ENCODE results near the gene FOXA3.

Gene FOXA3

GRCh38 chr19:45819769-45820168 lies 44.4 kb upstream of the FOXA3 start:
- no peak for TF ChIP-seq CTCF (IDR thresholded peaks at IDR 0.05; ENCODE audit: borderline replicate concordance, insufficient read depth, low read depth, low read length)
- H3K4me3 ChIP-seq (ENCODE audit: low read depth, low read length) = no peak overlapping the region

GRCh38 chr19:45820413-45821102 lies 43.6 kb upstream of the FOXA3 start:
- no peak overlapping the region for H3K4me3 ChIP-seq (ENCODE audit: low read depth, low read length)
- no peak for TF ChIP-seq CTCF (IDR thresholded peaks at IDR 0.05; ENCODE audit: borderline replicate concordance, insufficient read depth, low read depth, low read length)

- H3K4me3 ChIP-seq (ENCODE audit: low read depth, low read length) = no peak overlapping the region
- no peak for TF ChIP-seq CTCF (IDR thresholded peaks at IDR 0.05; ENCODE audit: borderline replicate concordance, insufficient read depth, low read depth, low read length)
Observed at GRCh38 chr19:45821103-45821521, 43.0 kb upstream of the FOXA3 start.

GRCh38 chr19:45821570-45821969 lies 42.6 kb upstream of the FOXA3 start:
- no peak overlapping the region for H3K4me3 ChIP-seq (ENCODE audit: low read depth, low read length)
- no peak for TF ChIP-seq CTCF (IDR thresholded peaks at IDR 0.05; ENCODE audit: borderline replicate concordance, insufficient read depth, low read depth, low read length)

GRCh38 chr19:45822716-45823115 lies 41.4 kb upstream of the FOXA3 start:
- TF ChIP-seq CTCF (IDR thresholded peaks at IDR 0.05; ENCODE audit: borderline replicate concordance, insufficient read depth, low read depth, low read length) = no peak
- H3K4me3 ChIP-seq (ENCODE audit: low read depth, low read length) = no peak overlapping the region

- no peak overlapping the region for H3K4me3 ChIP-seq (ENCODE audit: low read depth, low read length)
- TF ChIP-seq CTCF (IDR thresholded peaks at IDR 0.05; ENCODE audit: borderline replicate concordance, insufficient read depth, low read depth, low read length) = no peak
Observed at GRCh38 chr19:45823182-45823581, 40.9 kb upstream of the FOXA3 start.

- no peak overlapping the region for H3K4me3 ChIP-seq (ENCODE audit: low read depth, low read length)
- TF ChIP-seq CTCF (IDR thresholded peaks at IDR 0.05; ENCODE audit: borderline replicate concordance, insufficient read depth, low read depth, low read length) = no peak
Observed at GRCh38 chr19:45824041-45824471, 40.1 kb upstream of the FOXA3 start.

All from GM12875 (cell line).